Measurements from ENCODE around the gene PROB1. TPM values are rescaled to one million over a fixed set of nuclear protein-coding genes. Genes with fewer than 3 reads are reported as not detected.
"Not testable (repeated sequence)": the region's sequence is repeated elsewhere in the genome, so short reads cannot be mapped to it uniquely, and the experiment has no call there.

The PROB1 gene
- total RNA-seq, 1 experiment from 2014 or later: 6.2 TPM

DNA sequence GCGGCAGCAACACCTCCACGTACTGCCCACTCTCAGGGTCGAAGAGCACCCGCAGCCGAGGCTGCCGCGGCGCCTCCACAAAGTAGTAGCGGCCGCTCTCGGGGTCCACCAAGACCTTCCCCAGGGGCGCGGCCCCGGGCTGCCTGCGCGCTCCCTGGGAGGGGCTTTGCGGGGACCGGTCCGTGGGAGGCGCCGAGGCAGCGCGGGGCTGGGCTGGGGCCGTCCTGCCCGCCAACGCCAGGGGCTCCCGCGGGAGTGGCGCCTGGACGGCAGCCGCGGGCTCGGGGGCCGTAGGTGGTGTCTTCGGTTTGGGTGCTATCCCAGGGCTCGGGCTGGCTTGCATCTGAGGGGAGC is 2.6 kb downstream of the PROB1 start:
- no peak for DNase-seq (ENCODE audit: low read depth)

DNA sequence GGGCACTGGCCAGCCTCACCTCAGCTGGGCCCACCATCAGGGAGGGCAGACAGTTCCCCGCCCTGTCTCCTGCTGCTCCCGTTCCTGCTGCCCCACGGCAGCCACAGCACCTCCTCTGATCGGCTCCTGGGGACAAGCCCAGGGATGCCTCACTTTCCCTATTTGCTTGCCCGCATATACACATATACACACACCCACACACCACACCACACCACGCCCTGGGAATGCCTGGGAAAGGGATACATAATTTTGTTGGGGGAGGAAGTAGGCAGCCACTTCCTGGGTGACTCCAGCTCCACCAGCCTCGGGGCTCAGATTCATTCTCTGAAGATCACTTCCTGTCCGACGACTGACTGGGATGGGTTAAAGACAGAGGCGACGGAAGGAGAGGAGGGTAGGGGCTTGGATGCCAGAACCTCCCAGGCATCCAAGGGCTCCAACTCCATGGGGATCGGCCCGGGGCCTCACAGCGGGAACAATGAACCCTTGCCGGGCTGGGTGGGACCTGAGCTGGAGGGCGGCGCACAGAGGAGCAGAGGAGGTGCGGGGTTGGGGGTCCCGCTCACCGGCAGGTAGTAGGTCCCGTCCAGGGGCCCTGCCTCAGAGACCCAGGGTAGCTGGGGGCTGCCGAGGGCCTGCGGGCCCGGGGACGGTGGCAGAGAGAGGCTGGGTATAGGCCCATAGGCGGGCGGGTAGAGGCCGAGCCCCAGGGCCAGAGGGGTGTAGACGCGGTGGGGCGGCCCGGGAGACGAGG is 3.2 kb downstream of the PROB1 start:
- no peak for DNase-seq (ENCODE audit: low read depth)

DNA sequence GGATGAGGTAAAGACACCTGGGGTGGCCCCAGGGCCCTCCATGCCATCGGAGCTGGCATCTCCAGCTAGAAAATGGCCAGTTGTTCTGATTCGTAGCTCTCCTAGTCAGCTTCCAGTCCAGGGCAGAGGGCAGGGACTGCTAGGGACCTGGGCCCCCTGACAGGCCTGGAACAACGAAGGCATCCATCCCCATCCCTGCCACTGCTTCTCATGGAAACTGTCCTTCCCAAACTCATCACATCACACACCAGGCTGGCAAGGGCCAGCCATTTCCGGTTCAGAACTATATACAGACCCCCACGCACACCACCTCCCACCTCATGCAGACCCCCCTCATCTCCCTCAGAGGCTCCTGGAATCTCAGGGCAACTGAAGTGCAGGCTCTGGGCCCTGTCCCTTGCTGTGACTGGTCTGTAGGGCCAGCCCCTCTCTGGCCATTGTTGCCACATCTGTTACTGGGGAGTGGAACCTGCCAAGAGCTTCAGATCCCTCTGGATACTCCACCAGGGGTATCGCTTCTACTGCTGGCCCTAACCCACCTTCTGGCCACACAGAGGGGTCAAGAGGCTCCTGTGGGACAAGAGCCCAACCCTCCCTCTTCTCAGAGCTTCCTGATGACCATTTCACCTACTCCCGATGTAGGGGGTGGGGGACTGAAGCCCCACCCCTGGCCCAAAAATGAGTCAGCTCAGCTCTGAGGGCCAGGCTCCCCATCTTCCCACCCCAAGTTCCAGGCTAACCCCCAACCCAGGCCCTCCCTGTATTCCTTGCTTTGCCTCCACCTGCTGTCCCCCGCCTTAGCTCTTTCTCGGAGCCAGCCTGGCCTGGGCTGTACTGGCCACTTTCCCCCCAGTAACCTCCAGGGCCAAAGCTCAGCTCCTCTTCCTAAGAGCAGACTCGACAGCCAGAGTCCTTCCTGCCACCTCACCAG is 4.0 kb downstream of the PROB1 start:
- DNase-seq (ENCODE audit: low read depth): no peak

DNA sequence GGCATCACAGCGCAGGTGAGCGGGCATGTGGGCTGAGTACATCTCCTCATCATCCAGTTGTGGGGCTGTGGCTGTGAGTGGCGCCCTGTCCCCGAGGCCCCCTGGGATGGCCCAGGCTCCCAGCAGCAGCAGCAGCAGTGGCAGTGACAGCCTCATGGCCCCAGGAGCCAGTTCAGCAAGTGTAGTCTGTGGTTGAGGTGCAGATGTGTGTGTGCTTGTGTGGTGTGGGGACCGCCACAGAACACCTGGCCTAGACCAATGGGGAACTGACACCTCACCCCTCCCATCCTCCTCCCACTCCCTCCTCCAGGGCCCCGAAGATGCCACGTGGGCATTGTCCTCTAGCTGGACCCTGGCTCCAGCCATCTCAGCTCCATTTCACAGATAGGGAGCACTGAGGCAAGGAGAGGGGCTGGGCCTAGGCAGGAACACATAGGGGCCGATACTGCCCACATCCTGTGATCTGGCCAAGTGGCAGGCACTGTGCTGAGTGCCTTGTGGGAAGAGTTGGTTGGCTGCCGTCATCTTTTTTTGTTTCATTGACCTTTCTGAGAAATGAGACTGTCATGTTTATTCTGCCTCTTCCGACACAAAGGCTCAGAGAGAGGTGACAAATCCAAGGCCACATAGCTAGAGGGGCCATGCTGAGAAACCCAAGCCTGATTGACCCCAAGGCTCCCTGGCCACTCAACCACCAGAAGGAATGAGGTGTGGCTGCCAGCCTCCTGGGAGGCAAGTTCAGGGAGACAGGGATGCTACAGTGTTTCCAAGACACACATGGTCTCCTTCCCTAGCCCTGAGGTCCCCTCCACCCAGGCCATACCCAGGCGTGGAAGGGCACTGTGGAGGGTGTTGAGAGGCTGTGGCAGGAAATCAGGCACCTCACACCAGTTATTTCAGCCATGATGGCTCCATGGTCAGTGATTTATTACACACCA is 4.9 kb downstream of the PROB1 start, which contains the start of gene MZB1:
TSS of gene MZB1 (minus strand) at position 213 of the 938 bp plus-strand sequence. CDS start at position 156, 57 bp downstream.
- DNase-seq (ENCODE audit: low read depth): no peak

DNA sequence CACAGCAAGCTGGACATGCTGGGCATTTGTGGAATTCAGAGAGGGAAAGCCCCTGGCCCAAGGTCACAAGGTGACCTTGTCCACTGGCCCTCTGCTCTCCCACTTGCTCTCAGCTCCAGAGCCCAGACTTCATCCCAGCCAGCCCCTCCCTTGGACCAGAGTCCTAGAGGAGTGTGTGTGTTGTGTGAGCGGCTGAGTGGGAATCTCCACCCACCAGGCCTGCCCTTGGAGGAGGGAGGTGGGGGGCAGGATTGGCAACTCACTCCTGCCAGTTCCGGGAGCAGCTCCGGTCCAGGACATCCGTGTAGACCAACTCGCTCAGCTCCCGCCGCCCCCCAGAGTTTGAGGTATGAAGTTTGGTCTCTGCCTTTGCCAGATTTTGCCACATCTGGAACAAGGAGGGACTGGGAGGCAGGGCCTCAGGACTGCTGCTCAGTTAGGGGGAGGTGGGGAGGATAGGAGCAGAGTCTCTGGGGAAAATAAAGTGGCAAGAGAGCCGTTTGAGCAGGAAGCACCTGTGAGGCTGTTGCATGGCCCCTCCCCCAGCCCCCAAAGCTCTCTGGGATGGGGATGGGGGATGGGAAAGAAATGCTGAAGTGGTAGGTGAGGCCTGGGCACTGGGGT is 6.6 kb downstream of the PROB1 start:
- no peak for DNase-seq (ENCODE audit: low read depth)

DNA sequence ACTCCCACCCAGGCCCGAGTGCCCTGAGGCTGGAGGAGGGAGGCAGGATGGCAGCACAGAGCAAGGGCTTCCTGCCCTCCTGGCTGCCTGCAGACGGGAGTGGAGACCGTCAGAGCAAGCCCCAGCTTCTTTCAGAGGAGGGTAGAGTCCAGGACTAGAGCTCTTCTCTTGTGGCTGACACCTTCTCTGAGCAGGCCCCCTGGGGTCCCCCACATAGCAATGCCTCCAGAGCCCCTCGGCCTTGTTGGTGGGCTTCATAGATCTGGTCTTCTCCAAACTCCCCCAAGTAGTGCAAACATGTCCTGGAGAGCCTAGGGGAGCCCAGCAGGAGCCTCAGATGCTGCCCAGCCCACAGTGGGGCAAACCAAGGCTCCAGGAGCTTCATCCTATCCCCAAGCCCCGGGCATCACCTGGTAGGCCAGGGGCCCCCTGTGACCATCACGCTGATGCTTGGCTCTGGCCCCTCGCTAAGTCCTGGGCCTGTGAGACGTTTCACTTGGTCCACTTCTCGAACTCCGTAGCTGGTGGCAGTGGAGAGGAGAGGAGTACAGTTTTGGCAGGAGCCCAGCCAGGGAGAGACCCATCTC is 7.2 kb downstream of the PROB1 start:
- no peak for DNase-seq (ENCODE audit: low read depth)

DNA sequence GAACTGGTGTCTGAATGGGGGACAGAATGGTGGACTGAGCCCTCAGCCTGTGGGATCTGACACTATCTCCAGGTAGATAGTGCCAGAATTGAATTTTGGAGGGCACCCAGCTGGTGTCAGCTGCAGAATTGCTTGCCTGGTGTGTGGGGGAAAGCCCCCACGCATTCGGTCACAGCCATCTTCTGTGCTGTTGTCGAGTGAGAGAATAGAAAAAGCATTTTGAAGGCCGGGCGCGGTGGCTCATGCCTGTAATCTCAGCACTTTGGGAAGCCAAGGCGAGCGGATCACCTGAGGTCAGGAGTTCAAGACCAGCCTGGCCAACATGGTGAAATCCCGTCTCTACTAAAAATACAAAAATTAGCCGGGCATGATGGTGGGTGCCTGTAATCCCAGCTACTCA is 7.9 kb downstream of the PROB1 start:
- DNase-seq (ENCODE audit: low read depth): not testable (repeated sequence)

DNA sequence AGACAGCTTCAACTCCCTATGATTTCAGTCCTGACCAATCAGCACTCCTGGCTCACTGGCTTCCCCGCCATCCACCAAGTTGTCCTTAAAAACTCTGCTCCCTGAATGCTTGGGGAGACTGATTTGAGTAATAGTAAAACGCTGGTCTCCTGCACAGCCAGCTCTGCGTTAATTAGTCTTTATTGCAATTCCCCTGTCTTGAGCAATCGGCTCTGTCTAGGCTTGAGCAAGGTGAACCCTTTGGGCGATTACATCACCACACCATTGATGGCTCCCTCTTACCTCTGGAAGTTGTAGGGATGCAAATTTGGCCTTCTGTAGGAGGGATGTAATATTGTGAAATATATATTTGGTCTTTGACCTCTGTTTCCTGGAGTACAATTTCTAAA is 8.9 kb downstream of the PROB1 start:
- DNase-seq (ENCODE audit: low read depth): no peak

DNA sequence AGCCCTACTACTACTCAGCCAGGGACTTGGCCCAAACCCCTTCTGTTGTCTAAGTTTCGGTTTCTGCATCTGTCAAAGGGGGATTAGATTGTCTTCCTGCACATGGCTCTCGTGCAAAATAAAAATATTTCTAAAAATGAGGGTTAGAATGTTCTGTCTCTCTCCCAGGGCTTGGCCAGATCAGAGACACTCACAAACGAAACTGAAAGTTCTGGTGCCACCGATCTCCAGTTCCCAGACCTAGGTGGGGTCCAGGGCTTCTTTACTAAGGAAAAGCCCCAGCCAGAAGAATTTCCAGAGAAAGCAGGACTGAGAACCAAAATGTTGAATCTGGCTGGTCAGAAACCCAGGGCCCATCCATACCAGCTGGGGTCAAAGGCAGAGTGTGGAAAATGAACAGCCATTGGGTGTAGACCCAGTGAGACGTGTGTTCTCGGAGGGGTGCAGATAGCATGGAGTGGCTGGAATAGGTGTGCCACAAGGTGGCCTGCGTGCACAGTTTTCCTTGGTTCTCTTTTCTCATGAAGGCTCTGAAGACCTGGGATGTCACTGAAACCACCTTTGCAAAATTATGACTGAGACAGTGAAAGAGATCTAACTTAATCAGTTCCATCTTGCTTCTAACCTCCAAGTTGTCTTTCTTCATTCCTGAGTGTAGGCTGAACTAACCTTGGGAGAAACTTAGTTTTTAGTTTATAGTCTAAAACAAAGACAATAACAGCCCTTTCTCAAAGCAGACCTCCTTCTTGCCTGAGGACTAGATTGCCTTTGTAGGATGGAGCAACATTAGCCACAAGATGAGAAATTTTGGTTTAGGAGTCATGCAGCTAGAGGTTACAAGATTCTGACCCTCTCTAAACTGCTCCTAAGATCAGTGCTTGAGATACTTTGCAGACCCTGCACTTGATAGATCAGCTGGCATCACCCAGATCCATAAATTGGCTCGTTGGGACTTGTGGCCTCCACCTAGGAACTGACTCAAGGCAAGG is 9.5 kb downstream of the PROB1 start:
- peak; percentile 41 for DNase-seq (ENCODE audit: low read depth)

DNA sequence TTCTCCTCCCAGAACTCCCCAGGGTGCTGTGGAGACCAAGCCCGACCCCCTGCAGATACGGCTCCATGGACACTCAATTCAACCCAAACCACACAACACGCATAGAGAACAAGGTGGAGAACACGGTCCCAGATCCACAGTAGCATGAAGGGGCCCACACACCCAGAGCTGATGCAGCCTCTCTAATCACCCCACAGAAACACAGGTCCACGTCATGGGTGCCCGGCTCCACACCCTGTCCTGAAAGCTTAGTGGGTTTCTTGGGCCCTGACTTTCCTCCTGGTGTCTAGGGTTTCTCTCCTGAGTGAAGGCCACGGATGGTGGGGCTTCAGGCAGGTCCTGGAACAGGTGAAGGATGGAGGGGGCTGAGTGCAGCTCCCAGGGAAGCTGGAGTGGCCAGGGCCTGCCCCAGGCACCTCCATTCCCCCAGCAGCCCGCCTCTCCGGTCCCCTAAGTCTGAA is 10.3 kb downstream of the PROB1 start:
- DNase-seq (ENCODE audit: low read depth): no peak

DNA sequence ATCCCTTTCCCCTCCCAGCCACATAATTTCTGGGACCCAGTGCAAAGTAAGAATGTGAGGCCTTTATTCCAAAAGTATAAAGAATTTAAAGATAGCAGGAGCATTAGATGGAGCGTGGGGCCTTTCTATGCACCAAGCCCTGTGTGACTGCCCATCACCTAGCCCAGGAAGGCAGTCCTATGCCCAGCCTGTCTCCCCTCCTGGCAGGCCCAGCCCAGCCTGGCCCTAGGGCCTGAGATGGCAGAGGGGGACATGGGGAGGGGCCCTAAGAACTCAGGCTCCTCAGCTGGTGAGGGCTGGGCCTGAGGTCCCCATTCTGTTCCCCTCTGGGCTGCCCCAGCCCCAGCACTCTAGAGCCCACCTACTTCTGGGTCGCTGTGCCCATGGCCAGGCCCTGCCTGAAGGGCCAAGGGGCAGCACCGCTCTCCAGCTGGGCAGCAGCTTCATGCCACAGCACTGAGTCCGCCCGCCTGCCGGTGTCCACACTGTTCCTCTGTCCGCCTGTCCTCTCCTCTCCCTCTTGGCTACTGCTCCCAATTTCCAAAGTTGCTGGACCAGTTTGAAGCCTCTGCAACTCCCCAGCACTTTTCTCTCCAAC is 10.8 kb downstream of the PROB1 start:
- DNase-seq (ENCODE audit: low read depth): no peak

DNA sequence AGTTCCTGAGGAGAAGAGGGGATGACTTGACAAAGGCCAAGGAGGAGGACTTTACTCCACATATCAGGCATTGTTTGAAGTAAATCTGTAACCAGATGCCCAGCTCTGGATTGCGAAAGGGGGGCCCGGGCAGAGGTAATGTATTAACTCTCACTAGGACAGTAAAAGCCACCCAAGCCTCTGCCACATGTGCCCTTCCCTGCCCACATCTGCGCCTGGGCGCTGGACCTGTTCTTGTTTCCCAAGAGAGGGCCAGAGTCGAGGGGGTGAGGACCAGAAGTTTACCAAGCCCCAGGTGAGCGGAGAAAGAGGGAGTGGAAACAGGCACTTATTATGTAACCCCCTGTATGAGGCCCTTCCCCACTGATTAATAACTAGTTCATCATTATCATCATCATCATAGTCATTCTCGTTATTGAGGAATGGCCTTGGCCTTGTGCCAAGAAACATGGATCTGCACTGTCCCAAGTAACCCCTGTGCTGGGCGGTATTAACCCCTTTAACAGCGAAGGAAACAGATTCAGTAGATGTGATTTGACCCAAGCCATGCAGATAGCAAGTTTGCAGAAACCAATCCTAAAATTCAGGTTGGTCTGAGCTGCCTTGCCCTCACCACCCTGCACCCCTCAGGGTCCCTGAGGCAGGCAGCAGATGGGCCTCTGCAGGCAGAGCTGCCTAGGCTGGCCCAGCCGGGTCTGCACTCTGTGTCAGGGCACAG is 11.5 kb downstream of the PROB1 start, which contains the start of gene SLC23A1:
TSS of gene SLC23A1 (minus strand) at position 23 of the 718 bp plus-strand sequence. CDS start 44 bp downstream, outside the sequence.
- no peak for DNase-seq (ENCODE audit: low read depth)

DNA sequence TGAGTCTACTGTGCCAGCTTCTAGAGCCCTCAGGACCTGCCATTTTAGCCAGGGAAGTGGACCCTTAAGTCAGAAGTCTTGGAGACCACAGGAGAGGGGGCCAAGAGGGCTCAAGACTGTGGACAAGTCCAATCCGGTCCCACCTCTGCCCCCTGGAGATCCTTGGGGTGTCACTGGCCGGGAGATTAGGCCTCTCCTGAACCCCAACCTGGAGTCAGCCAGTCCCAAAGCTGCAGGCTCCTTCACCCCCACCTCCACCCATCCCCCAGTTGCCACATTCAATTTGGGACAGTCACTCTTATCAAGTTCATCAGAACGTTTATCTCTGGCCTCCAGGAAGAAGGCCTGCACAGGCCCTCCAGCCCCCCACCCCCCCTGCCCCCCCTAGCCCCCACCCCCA is 12.1 kb downstream of the PROB1 start:
- DNase-seq (ENCODE audit: low read depth): no peak

DNA sequence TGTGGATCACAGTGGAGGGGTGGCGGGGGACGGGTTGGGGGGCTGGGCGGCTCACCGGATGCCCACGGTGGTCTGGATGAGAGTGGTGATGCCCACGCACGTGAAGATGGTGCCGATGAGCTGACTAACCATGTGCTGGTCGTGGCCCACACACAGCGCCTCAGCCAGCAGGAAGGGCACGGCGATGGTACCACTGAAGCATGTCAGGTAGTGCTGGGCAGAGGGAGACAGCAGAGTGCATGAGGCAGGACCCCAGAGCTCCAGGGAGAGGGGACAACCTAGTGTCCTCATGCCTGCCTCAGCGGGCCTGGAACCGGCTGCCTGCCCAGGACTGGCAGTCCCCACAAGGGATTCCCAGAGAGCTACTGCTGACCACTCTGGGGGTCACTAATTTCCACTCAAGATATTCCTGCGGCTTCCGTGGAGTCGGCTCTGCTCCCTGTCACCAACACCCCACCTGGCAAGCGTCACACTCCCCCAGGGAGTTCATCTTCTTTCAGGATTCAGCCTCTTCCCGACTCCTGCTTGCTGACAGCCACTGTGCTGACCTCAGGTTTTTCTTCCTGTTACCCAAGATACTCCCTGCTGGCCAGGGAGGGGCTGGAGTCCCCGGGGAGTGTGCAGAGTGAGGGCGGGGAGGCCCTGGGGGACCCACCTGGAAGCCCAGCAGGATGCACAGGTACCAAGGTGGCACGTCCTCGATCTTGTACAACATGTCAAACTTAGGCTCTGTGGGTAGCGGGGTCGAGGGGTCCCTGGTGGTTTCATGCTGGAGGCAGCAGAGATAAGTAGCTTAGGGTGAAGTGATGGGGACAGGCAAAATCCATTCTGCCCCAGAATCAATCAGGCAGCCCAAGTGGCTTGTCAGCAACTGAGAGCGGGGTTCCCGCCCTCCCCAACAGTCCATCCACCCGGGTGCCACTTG is 12.8 kb downstream of the PROB1 start:
- DNase-seq (ENCODE audit: low read depth): no peak

DNA sequence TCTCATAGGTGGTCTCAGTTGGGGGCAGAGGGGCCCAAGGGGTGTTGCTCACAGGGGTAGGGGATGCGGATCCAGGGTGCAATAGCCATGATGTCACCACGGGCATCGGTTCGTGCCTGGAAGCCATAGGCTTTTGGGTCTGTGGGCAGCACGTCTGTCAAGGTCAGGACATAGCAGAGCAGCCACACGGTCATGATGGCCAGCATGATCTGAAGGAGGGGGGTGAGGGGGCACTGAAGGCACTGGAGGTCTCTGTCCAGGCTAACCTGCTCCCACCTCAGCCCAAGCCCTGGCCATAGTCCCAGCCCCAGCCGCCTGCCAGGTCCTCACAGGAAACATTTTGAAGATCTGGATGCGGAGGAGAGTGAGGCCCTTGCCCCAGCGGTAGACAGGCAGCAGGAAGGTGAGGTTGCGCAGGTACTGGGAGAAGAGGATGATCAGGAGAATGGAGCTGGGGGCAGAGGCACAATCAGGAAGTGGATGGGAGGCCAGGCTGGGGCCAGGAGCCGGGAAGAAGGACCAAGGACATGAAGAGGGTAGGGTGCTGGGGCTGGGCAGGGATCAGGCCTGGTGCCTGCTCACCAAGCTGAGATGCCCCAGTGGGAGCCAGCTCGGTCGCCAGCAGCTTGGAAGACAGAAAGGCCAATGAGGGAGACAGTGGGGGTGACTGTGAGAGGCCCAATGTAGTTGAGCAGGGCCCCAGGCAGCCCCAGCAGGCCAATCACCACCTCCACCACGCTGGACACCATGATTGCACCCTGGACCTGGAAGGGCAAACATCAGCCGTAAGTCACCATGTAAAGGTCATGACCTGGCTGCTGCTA is 15.1 kb downstream of the PROB1 start:
- DNase-seq (ENCODE audit: low read depth): no peak

DNA sequence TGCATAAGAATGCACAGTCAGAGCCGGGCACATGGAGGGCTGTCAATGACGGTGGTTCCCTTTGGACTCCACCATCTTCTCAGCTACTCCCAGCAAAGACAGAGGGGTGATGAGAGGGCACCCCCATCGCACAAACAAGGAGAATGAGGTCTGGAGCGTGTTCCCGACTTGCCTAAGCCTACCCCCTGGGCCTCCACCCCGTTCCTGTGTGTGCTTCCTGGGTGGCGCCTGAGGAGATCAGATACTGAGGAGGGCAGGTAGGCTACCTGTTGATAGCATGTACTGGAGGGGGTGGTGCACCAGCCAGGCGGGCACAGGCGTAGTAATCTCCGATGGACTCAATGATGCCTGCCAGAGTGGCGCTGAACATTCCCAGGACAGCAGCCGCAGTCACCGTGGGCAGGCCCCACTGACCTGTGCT is 16.0 kb downstream of the PROB1 start:
- no peak for DNase-seq (ENCODE audit: low read depth)
